Caco-2 (cell line): ENCODE measurements around the gene DDX60. TPM values are rescaled to one million over a fixed set of nuclear protein-coding genes. Genes with fewer than 3 reads are reported as not detected.

ENCODE experiments used
- BruUV-seq: library from RNA; stranded (reverse); fragments of 400-500 nt; replicated peaks from 2 replicates; lab custom pipeline; 2021; lab: Mats Ljungman, UMichigan
- CTCF ChIA-PET: fragments of 300-600 bp; sonication (Branson Sonifier 250); formaldehyde crosslinking; loops from one replicate; lab custom pipeline; 2022; ENCODE audit warnings: antibody characterized with exemption; lab: Charles Lee
- POLR2A ChIA-PET: fragments of 300-600 bp; sonication (Branson Sonifier 250); formaldehyde crosslinking; loops from one replicate; lab custom pipeline; 2022; ENCODE audit warnings: antibody characterized with exemption; lab: Charles Lee
- DNase-seq, 2 experiments: peaks; one replicate each; pipeline versions ENCODE4 v3.0.0 to v3.0.0-alpha.2; 2020 to 2022
- H3K27me3 ChIP-seq: replicated peaks from 2 replicates; pipeline ENCODE4 v1.6.0; 2011; ENCODE audit warnings: low read length; ENCODE audit not compliant: control insufficient read depth, insufficient read depth
- H3K36me3 ChIP-seq: 2 replicates; pipeline ENCODE4 v1.5.1; 2011; ENCODE audit warnings: low read length; ENCODE audit not compliant: control insufficient read depth, insufficient read depth
- H3K4me1 ChIP-seq: fragments of 250-450 bp; sonication (Bioruptor Pico); 2 replicates; pipeline ENCODE4 v1.5.1; 2020; ENCODE audit warnings: mild to moderate bottlenecking
- H3K4me3 ChIP-seq: 2 replicates; pipeline ENCODE4 v1.5.1; 2011; ENCODE audit warnings: low read depth, mild to moderate bottlenecking, control low read depth, low read length
- H3K9me3 ChIP-seq: fragments of 250-450 bp; sonication (Bioruptor Pico); 2 replicates; pipeline ENCODE4 v1.5.1; 2020; ENCODE audit warnings: mild to moderate bottlenecking, moderate library complexity
- H3K27ac Mint-ChIP-seq: one replicate; pipeline ENCODE4 v1.8.0; 2022; ENCODE audit warnings: mixed read lengths; ENCODE audit not compliant: unreplicated experiment
- H3K27me3 Mint-ChIP-seq: one replicate; pipeline ENCODE4 v1.8.0; 2022; ENCODE audit warnings: mixed read lengths; ENCODE audit not compliant: insufficient read depth, unreplicated experiment
- H3K36me3 Mint-ChIP-seq: one replicate; pipeline ENCODE4 v1.8.0; 2022; ENCODE audit warnings: mild to moderate bottlenecking, mixed read lengths; ENCODE audit not compliant: insufficient read depth, unreplicated experiment
- H3K4me1 Mint-ChIP-seq: one replicate; pipeline ENCODE4 v1.8.0; 2022; ENCODE audit warnings: low read depth, mixed read lengths; ENCODE audit not compliant: unreplicated experiment
- H3K4me3 Mint-ChIP-seq: one replicate; pipeline ENCODE4 v1.8.0; 2022; ENCODE audit warnings: mild to moderate bottlenecking, moderate library complexity, mixed read lengths; ENCODE audit not compliant: unreplicated experiment
- H3K9me3 Mint-ChIP-seq: one replicate; pipeline ENCODE4 v1.8.0; 2022; ENCODE audit warnings: mixed read lengths; ENCODE audit not compliant: unreplicated experiment
- intact Hi-C: fragments of 100-400 bp; cut with micrococcal nuclease; formaldehyde crosslinking; loops from one replicate; pipeline ENCODE4 v1.10.0; 2022; ENCODE audit not compliant: unreplicated experiment
- total RNA-seq: library from RNA; stranded (reverse); gene quantifications from 2 replicates; pipeline ENCODE4 v1.2.3, GENCODE V29; 2022
- TF ChIP-seq, protein P1 (sequence below), 2 experiments: fragments of 200-600 bp in 1 of 2; IDR thresholded peaks; 1 replicate in 1 of 2; 2 replicates in 1 of 2; pipeline versions ENCODE4 v1.5.1 to v1.8.0; 2011 to 2022; ENCODE audit warnings: antibody characterized with exemption in 1 of 2, control low read depth in 1 of 2, inconsistent platforms in 1 of 2, low read depth in 1 of 2, low read length in 1 of 2, mild to moderate bottlenecking in 1 of 2, moderate library complexity in 1 of 2; ENCODE audit not compliant: insufficient read depth in 1 of 2, severe bottlenecking in 1 of 2, unreplicated experiment in 1 of 2

The DDX60 gene
- total RNA-seq, 1 experiment from 2014 or later, result 0.70 TPM

DNA sequence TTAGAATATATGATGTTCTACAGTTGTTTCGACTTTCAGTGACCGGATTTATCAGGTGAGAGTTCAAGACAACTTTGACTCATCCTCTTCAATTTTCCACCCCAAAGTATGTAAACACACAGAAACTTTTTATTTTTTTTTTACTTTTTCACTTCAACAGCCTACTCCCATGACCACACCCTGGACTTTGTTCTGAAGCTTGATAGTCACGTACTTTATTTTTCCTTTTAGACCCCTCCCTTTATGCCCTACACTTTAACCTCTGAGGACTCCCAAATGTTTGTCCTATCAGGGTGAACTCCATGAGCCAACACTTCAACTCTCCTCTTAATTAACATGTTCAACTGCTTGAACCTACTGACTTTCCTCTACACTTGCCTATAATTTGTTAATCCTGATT is 2.5 kb upstream of the DDX60 start:
- H3K9me3 Mint-ChIP-seq, result no peaks in the 10 kb centered on the region
- DNase-seq, result no peak
- BruUV-seq, result no TSS peak
- TF ChIP-seq, protein P1, sequence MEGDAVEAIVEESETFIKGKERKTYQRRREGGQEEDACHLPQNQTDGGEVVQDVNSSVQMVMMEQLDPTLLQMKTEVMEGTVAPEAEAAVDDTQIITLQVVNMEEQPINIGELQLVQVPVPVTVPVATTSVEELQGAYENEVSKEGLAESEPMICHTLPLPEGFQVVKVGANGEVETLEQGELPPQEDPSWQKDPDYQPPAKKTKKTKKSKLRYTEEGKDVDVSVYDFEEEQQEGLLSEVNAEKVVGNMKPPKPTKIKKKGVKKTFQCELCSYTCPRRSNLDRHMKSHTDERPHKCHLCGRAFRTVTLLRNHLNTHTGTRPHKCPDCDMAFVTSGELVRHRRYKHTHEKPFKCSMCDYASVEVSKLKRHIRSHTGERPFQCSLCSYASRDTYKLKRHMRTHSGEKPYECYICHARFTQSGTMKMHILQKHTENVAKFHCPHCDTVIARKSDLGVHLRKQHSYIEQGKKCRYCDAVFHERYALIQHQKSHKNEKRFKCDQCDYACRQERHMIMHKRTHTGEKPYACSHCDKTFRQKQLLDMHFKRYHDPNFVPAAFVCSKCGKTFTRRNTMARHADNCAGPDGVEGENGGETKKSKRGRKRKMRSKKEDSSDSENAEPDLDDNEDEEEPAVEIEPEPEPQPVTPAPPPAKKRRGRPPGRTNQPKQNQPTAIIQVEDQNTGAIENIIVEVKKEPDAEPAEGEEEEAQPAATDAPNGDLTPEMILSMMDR (IDR thresholded peaks at IDR 0.05; ENCODE audit: insufficient read depth in 1 of 2, low read depth in 1 of 2, low read length in 1 of 2, severe bottlenecking in 1 of 2, unreplicated experiment in 1 of 2), result no peak
- no peaks in the 10 kb centered on the region for H3K9me3 ChIP-seq
- no peaks in the 10 kb centered on the region for H3K27me3 ChIP-seq
- H3K4me3 Mint-ChIP-seq, result no peak overlapping the region
- H3K4me1 Mint-ChIP-seq, result no peaks in the 10 kb centered on the region
- H3K4me3 ChIP-seq, result no peak overlapping the region
- POLR2A ChIA-PET, result no interaction called here
- CTCF ChIA-PET, result no interaction called here
- H3K36me3 ChIP-seq, result no peaks in the 10 kb centered on the region
- H3K27me3 Mint-ChIP-seq, result peaks cover 21% of the 10 kb centered on the region
- no peaks in the 10 kb centered on the region for H3K4me1 ChIP-seq
- intact Hi-C loops, result loop anchor here (10.0 kb wide), 1 partner anchor 164 kb away; the partner anchor contains the start of gene DDX60L
- H3K36me3 Mint-ChIP-seq, result no peaks in the 10 kb centered on the region
- H3K27ac Mint-ChIP-seq, result no peak overlapping the region

DNA sequence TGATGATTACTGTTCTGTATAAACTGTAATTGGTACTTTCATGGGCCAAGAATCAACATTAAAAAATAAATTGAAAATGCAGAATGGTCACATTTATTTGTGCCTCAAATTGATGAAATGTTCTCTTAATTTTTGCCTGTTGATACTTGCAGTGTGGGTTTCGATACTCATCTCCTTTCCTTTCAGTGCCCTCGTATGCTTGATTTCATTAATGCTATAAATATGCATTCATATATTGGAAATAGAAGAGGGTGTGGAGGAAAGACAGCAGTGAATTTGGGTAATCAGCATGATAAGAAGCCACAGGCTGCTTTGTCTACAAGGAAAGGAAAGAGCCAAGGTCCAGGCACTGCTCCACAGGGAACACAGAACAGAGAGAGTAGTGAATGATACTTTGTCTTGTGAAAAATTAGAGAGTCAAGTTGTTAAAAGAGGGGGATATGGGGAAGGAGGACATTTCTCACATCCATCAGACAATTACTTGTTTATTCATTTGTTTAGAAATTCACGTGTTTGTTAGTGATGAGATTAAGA is 1.0 kb upstream of the DDX60 start:
- POLR2A ChIA-PET, result no interaction called here
- H3K27me3 Mint-ChIP-seq, result peaks cover 21% of the 10 kb centered on the region

DNA sequence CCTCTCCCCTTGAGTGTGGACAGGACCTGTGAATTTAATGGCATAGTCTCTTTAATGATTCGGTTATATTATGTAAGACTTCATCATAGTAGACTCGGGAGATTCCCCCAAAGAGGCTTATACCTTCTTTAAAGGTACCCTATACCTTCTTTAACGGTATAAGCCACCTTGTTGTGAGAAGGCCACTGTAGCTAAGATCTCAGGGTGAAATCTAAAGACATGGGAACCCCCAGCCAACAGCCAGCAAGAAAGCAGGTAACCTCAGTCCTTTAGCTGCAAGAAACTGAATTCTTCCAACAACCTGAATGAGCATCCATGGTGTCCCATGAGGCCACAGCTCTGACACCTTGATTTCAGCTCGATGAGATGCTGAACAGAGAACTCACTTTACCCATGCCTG is 931 bp downstream of the DDX60 start:
- Histone ChIP-seq H3K9me3 (no peaks in the 10 kb centered on the region), H3K36me3 (no peaks in the 10 kb centered on the region), H3K27me3 (no peaks in the 10 kb centered on the region), H3K4me1 (no peaks in the 10 kb centered on the region), H3K4me3 (no peak overlapping the region)
- BruUV-seq, result no TSS peak
- Mint-ChIP-seq H3K27ac (no peak overlapping the region), H3K4me3 (no peak overlapping the region), H3K4me1 (no peaks in the 10 kb centered on the region), H3K27me3 (peaks cover 20% of the 10 kb centered on the region), H3K9me3 (no peaks in the 10 kb centered on the region), H3K36me3 (no peaks in the 10 kb centered on the region)
- intact Hi-C loops, result no loop called here
- POLR2A ChIA-PET, result no interaction called here
- no peak for DNase-seq
- CTCF ChIA-PET, result no interaction called here
- TF ChIP-seq, protein P1 (IDR thresholded peaks at IDR 0.05; ENCODE audit: insufficient read depth in 1 of 2, low read depth in 1 of 2, low read length in 1 of 2, severe bottlenecking in 1 of 2, unreplicated experiment in 1 of 2), result no peak

More for the DNA sequence above, 1.0 kb upstream of the DDX60 start:
- no peak overlapping the region for H3K4me3 ChIP-seq
- no peaks in the 10 kb centered on the region for H3K9me3 Mint-ChIP-seq
- CTCF ChIA-PET, result no interaction called here
- intact Hi-C loops, result loop anchor here (10.0 kb wide), 1 partner anchor 165 kb away; the partner anchor contains the start of gene DDX60L
- H3K36me3 ChIP-seq, result no peaks in the 10 kb centered on the region
- no TSS peak for BruUV-seq
- no peak overlapping the region for H3K27ac Mint-ChIP-seq
- H3K36me3 Mint-ChIP-seq, result no peaks in the 10 kb centered on the region
- no peaks in the 10 kb centered on the region for H3K4me1 Mint-ChIP-seq
- no peaks in the 10 kb centered on the region for H3K4me1 ChIP-seq
- no peaks in the 10 kb centered on the region for H3K9me3 ChIP-seq
- H3K27me3 ChIP-seq, result no peaks in the 10 kb centered on the region
- TF ChIP-seq, protein P1 (IDR thresholded peaks at IDR 0.05; ENCODE audit: insufficient read depth in 1 of 2, low read depth in 1 of 2, low read length in 1 of 2, severe bottlenecking in 1 of 2, unreplicated experiment in 1 of 2), result no peak
- no peak for DNase-seq
- H3K4me3 Mint-ChIP-seq, result no peak overlapping the region
